Measurements from ENCODE around the gene SLC6A20. TPM values are rescaled to one million over a fixed set of nuclear protein-coding genes. Genes with fewer than 3 reads are reported as not detected.

The SLC6A20 gene
- total and polyA plus RNA-seq, 2 of the 13 experiments (the other 11 are each of a cell fraction or from before 2014, with no cell fraction given): not detected

DNA sequence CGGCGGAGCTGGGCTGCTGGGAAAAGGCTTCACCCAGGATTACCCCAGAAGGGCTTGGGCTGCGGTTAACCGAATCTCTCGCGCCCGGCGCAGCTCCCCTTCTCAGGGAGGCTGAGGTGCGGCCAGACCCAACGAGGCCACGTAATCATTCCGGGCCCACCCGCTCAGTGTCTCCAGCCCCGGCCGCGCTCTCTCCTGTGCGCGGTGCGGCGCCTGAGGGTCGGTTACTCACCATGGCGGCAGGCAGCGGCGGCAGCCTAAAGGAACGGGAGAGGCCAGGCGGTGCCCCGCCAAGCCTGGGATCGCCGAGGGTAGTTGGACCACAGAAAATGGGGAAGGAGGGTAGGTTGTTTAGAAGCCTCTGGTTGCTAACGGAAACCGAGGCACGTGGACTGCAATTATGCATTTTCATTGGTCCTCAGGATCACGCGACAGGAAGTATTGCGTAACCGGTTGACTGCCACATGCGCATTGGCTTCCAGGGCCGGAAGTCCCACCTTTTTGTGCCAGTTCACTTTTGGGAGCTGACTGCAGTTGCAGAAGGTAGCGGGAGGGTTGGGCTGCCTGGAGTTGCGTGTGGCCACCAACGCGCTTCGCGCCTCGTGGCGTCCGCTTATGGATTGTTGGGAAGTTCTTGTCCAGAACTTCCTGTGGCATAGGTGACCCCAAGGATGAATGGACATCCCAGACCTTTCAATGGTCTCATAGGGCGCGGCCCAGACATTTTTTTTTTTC, 45.6 kb upstream of the SLC6A20 start, which contains the start of gene LZTFL1 (continued):
- TF ChIP-seq WIZ (CRISPR knock-in tag; IDR thresholded peaks at IDR 0.05) (0 out of 2 replicates have a peak, but pooled peaks have one; percentile 64), NKX3-1 (CRISPR knock-in tag; IDR thresholded peaks at IDR 0.05) (peak; percentile 41; the same call in 1 of the 2 replicates), ZNF367 (CRISPR knock-in tag; IDR thresholded peaks at IDR 0.05; ENCODE audit: borderline replicate concordance) (no peak), CCAR2 (optimal IDR thresholded peaks at IDR 0.05; ENCODE audit: low read depth, low read length) (no peak), JUN (CRISPR knock-in tag; IDR thresholded peaks at IDR 0.05) (no peak), KMT2B (CRISPR knock-in tag; IDR thresholded peaks at IDR 0.05) (peak; percentile 80), KAT8 (CRISPR knock-in tag; IDR thresholded peaks at IDR 0.05) (peak; percentile 88), U2AF2 (IDR thresholded peaks at IDR 0.05; ENCODE audit: low read depth, low read length) (peak; percentile 97), ZNF776 (CRISPR knock-in tag; IDR thresholded peaks at IDR 0.05) (peak; percentile 59; the same call in 1 of the 2 replicates), ZBTB8A (CRISPR knock-in tag; IDR thresholded peaks at IDR 0.05; ENCODE audit: borderline replicate concordance, low read depth) (no peak), CEBPB (IDR thresholded peaks at IDR 0.05; ENCODE audit: borderline replicate concordance, low read depth, low read length) (peak; percentile 100), TBX3 (IDR thresholded peaks at IDR 0.05; ENCODE audit: borderline replicate concordance) (peak; percentile 61; the same call in 1 of the 2 replicates), CBX5 (CRISPR knock-in tag; IDR thresholded peaks at IDR 0.05; ENCODE audit: borderline replicate concordance) (peak; percentile 92), MATR3 (CRISPR knock-in tag; IDR thresholded peaks at IDR 0.05) (no peak), MBD4 (IDR thresholded peaks at IDR 0.05; ENCODE audit: borderline replicate concordance, low read length) (no peak), MEF2D (CRISPR knock-in tag; IDR thresholded peaks at IDR 0.05) (no peak)
- TF ChIP-seq, protein P1, sequence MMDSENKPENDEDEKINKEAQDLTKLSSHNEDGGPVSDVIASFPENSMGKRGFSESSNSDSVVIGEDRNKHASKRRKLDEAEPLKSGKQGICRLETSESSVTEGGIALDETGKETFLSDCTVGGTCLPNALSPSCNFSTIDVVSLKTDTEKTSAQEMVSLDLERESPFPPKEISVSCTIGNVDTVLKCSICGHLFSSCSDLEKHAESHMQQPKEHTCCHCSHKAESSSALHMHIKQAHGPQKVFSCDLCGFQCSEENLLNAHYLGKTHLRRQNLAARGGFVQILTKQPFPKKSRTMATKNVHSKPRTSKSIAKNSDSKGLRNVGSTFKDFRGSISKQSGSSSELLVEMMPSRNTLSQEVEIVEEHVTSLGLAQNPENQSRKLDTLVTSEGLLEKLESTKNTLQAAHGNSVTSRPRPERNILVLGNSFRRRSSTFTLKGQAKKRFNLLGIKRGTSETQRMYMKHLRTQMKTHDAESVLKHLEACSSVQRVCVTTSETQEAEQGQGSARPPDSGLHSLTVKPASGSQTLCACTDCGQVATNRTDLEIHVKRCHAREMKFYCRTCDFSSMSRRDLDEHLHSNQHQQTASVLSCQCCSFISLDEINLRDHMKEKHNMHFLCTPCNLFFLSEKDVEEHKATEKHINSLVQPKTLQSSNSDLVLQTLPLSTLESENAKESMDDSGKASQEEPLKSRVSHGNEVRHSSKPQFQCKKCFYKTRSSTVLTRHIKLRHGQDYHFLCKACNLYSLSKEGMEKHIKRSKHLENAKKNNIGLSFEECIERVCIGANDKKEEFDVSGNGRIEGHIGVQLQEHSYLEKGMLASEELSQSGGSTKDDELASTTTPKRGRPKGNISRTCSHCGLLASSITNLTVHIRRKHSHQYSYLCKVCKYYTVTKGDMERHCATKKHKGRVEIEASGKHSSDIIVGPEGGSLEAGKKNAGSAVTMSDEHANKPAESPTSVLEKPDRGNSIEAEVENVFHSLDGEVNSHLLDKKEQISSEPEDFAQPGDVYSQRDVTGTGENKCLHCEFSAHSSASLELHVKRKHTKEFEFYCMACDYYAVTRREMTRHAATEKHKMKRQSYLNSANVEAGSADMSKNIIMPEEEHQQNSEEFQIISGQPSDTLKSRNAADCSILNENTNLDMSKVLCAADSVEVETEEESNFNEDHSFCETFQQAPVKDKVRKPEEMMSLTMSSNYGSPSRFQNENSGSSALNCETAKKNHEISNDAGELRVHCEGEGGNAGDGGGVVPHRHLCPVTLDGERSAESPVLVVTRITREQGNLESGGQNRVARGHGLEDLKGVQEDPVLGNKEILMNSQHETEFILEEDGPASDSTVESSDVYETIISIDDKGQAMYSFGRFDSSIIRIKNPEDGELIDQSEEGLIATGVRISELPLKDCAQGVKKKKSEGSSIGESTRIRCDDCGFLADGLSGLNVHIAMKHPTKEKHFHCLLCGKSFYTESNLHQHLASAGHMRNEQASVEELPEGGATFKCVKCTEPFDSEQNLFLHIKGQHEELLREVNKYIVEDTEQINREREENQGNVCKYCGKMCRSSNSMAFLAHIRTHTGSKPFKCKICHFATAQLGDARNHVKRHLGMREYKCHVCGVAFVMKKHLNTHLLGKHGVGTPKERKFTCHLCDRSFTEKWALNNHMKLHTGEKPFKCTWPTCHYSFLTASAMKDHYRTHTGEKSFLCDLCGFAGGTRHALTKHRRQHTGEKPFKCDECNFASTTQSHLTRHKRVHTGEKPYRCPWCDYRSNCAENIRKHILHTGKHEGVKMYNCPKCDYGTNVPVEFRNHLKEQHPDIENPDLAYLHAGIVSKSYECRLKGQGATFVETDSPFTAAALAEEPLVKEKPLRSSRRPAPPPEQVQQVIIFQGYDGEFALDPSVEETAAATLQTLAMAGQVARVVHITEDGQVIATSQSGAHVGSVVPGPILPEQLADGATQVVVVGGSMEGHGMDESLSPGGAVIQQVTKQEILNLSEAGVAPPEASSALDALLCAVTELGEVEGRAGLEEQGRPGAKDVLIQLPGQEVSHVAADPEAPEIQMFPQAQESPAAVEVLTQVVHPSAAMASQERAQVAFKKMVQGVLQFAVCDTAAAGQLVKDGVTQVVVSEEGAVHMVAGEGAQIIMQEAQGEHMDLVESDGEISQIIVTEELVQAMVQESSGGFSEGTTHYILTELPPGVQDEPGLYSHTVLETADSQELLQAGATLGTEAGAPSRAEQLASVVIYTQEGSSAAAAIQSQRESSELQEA (CRISPR knock-in tag; IDR thresholded peaks at IDR 0.05; ENCODE audit: not compliant biosample characterization): no peak
- TF ChIP-seq, protein P2, sequence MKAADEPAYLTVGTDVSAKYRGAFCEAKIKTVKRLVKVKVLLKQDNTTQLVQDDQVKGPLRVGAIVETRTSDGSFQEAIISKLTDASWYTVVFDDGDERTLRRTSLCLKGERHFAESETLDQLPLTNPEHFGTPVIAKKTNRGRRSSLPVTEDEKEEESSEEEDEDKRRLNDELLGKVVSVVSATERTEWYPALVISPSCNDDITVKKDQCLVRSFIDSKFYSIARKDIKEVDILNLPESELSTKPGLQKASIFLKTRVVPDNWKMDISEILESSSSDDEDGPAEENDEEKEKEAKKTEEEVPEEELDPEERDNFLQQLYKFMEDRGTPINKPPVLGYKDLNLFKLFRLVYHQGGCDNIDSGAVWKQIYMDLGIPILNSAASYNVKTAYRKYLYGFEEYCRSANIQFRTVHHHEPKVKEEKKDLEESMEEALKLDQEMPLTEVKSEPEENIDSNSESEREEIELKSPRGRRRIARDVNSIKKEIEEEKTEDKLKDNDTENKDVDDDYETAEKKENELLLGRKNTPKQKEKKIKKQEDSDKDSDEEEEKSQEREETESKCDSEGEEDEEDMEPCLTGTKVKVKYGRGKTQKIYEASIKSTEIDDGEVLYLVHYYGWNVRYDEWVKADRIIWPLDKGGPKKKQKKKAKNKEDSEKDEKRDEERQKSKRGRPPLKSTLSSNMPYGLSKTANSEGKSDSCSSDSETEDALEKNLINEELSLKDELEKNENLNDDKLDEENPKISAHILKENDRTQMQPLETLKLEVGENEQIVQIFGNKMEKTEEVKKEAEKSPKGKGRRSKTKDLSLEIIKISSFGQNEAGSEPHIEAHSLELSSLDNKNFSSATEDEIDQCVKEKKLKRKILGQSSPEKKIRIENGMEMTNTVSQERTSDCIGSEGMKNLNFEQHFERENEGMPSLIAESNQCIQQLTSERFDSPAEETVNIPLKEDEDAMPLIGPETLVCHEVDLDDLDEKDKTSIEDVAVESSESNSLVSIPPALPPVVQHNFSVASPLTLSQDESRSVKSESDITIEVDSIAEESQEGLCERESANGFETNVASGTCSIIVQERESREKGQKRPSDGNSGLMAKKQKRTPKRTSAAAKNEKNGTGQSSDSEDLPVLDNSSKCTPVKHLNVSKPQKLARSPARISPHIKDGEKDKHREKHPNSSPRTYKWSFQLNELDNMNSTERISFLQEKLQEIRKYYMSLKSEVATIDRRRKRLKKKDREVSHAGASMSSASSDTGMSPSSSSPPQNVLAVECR (CRISPR knock-in tag; IDR thresholded peaks at IDR 0.05; ENCODE audit: borderline replicate concordance): peak; percentile 99
